ENCODE results near the gene ELP1. TPM values are rescaled to one million over a fixed set of nuclear protein-coding genes. Genes with fewer than 3 reads are reported as not detected.

Gene ELP1
- polyA plus RNA-seq, 1 donor (not counting 4 experiments of a cell fraction or from before 2014, with no cell fraction given): 49.6 TPM

DNA sequence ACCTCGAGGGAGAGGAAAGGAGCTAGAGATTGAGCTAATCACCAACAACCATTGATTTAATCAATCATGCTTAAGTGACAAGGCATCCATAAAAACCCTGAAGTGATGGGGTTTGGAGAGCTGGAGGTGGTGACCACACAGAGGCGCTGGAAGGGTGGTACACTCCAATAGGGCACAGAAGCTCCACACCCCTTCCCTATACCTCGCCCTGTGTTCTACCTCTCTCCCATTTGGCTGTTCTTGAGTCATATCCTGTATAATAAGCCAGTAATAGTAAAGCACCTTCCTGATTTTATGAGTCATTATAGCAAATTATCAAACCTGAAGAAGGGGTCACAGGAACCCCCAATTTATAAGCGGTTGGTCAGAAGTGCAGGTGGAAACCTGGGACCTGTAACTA, 96.4 kb downstream of the ELP1 start:
- dilution Hi-C loops (cut with MboI; ENCODE audit: extremely low pct_ligation_motif_present, low sequenced_read_pairs): no loop called here
- H3K79me2 ChIP-seq (ENCODE audit: control insufficient read depth, insufficient read depth, low read length): no peaks in the 10 kb centered on the region
- H4K20me1 ChIP-seq (ENCODE audit: control insufficient read depth, extremely low read depth, insufficient read depth, low read length): no peaks in the 10 kb centered on the region
- H3K36me3 ChIP-seq (ENCODE audit: control insufficient read depth in 2 of 2, extremely low read depth in 1 of 2, insufficient read depth in 2 of 2, low read length in 2 of 2): no peaks in the 10 kb centered on the region
- peaks cover 2% of the 10 kb centered on the region for H3K9me3 ChIP-seq (ENCODE audit: control insufficient read depth, low read depth, low read length)
- H3K27me3 ChIP-seq (ENCODE audit: control insufficient read depth, extremely low read depth, insufficient read depth, low read length): no peaks in the 10 kb centered on the region
- peak overlapping the region; percentile 93 for H3K27ac ChIP-seq (ENCODE audit: control insufficient read depth, insufficient read depth, low read length)
- H2AFZ ChIP-seq (ENCODE audit: control insufficient read depth, low read length): no peak overlapping the region
- peak overlapping the region; percentile 89 for H3K4me2 ChIP-seq (ENCODE audit: control insufficient read depth, extremely low read depth, insufficient read depth, low read depth, low read length)
- no peak for FAIRE-seq
- no peak for TF ChIP-seq EZH2 (IDR thresholded peaks at IDR 0.05; ENCODE audit: low read length)
- TF ChIP-seq, protein P1, sequence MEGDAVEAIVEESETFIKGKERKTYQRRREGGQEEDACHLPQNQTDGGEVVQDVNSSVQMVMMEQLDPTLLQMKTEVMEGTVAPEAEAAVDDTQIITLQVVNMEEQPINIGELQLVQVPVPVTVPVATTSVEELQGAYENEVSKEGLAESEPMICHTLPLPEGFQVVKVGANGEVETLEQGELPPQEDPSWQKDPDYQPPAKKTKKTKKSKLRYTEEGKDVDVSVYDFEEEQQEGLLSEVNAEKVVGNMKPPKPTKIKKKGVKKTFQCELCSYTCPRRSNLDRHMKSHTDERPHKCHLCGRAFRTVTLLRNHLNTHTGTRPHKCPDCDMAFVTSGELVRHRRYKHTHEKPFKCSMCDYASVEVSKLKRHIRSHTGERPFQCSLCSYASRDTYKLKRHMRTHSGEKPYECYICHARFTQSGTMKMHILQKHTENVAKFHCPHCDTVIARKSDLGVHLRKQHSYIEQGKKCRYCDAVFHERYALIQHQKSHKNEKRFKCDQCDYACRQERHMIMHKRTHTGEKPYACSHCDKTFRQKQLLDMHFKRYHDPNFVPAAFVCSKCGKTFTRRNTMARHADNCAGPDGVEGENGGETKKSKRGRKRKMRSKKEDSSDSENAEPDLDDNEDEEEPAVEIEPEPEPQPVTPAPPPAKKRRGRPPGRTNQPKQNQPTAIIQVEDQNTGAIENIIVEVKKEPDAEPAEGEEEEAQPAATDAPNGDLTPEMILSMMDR (optimal IDR thresholded peaks at IDR 0.05 in 1 of 3, IDR thresholded peaks at IDR 0.05 in 1 of 3, conservative IDR thresholded peaks at IDR 0.05 in 1 of 3; ENCODE audit: extremely low read depth in 1 of 3, insufficient read depth in 2 of 3, low read length in 3 of 3): peak in 2 of 3 experiments; percentile 16 to 57
- DNase-seq (ENCODE audit: low read depth, low spot score): peak; percentile 87
- H3K9me1 ChIP-seq (ENCODE audit: control insufficient read depth, extremely low read depth, insufficient read depth, low read length): no peaks in the 10 kb centered on the region
- H3K4me1 ChIP-seq (ENCODE audit: control insufficient read depth, extremely low read depth, insufficient read depth, low read length): peaks cover 46% of the 10 kb centered on the region
- H3K4me3 ChIP-seq (ENCODE audit: control insufficient read depth in 2 of 3, extremely low read depth in 1 of 3, insufficient read depth in 2 of 3, low read depth in 1 of 3, low read length in 3 of 3): peak overlapping the region in 2 of 3 experiments; percentile 37 to 41
- H3K9ac ChIP-seq (ENCODE audit: control insufficient read depth, extremely low read depth, insufficient read depth, low read length): peak overlapping the region; percentile 69

DNA sequence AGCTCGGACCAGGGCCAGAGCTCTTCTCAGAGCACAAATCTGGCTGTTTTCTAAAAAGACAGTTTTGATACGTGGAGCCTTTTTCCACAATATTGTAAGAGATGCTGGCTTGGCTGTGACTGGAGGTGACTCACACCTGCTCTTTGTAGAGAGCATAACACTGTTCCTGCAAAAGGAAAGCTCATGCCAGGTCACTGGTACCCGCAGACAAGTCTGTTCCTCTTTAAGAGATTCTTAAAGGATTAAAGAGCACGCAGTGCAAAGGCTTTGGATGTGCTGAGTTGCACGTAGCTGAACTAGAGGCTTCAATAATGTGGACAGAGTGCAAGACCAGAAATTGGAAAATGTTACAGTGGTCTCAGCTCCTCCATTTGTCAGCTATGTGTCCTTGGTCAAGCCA, 97.1 kb downstream of the ELP1 start:
- Histone ChIP-seq H3K36me3 (ENCODE audit: control insufficient read depth in 2 of 2, extremely low read depth in 1 of 2, insufficient read depth in 2 of 2, low read length in 2 of 2) (no peaks in the 10 kb centered on the region), H2AFZ (ENCODE audit: control insufficient read depth, low read length) (no peak overlapping the region), H3K4me3 (ENCODE audit: control insufficient read depth in 2 of 3, extremely low read depth in 1 of 3, insufficient read depth in 2 of 3, low read depth in 1 of 3, low read length in 3 of 3) (no peak overlapping the region), H3K79me2 (ENCODE audit: control insufficient read depth, insufficient read depth, low read length) (no peaks in the 10 kb centered on the region), H3K27me3 (ENCODE audit: control insufficient read depth, extremely low read depth, insufficient read depth, low read length) (no peaks in the 10 kb centered on the region), H3K9me1 (ENCODE audit: control insufficient read depth, extremely low read depth, insufficient read depth, low read length) (no peaks in the 10 kb centered on the region), H3K4me2 (ENCODE audit: control insufficient read depth, extremely low read depth, insufficient read depth, low read depth, low read length) (peak overlapping the region; percentile 89), H3K4me1 (ENCODE audit: control insufficient read depth, extremely low read depth, insufficient read depth, low read length) (peaks cover 52% of the 10 kb centered on the region), H3K9me3 (ENCODE audit: control insufficient read depth, low read depth, low read length) (peaks cover 2% of the 10 kb centered on the region), H4K20me1 (ENCODE audit: control insufficient read depth, extremely low read depth, insufficient read depth, low read length) (no peaks in the 10 kb centered on the region), H3K27ac (ENCODE audit: control insufficient read depth, insufficient read depth, low read length) (peak overlapping the region; percentile 93), H3K9ac (ENCODE audit: control insufficient read depth, extremely low read depth, insufficient read depth, low read length) (peak overlapping the region; percentile 69)
- TF ChIP-seq EZH2 (IDR thresholded peaks at IDR 0.05; ENCODE audit: low read length): no peak
- TF ChIP-seq, protein P1 (optimal IDR thresholded peaks at IDR 0.05 in 1 of 3, IDR thresholded peaks at IDR 0.05 in 1 of 3, conservative IDR thresholded peaks at IDR 0.05 in 1 of 3; ENCODE audit: extremely low read depth in 1 of 3, insufficient read depth in 2 of 3, low read length in 3 of 3): no peak
- dilution Hi-C loops (cut with MboI; ENCODE audit: extremely low pct_ligation_motif_present, low sequenced_read_pairs): no loop called here
- DNase-seq (ENCODE audit: low read depth, low spot score): no peak
- FAIRE-seq: no peak
